Esophagus (tissue), 2 donors: ENCODE data around the gene KCNJ6. TPM values are rescaled to one million over a fixed set of nuclear protein-coding genes. Genes with fewer than 3 reads are reported as not detected.
"Not testable (repeated sequence)": the region's sequence is repeated elsewhere in the genome, so short reads cannot be mapped to it uniquely, and the experiment has no call there.

ENCODE experiments used
- H3K27ac ChIP-seq, 2 donors: one replicate each; pipeline ENCODE4 v1.5.1; 2013; ENCODE audit warnings: low read depth in 2 of 2, mild to moderate bottlenecking in 2 of 2, inconsistent platforms in 1 of 2, low read length in 1 of 2, moderate library complexity in 1 of 2
- H3K27me3 ChIP-seq, 2 donors: one replicate each; pipeline ENCODE4 v1.6.1; 2013; ENCODE audit warnings: low read length in 2 of 2, control low read depth in 1 of 2, mild to moderate bottlenecking in 1 of 2; ENCODE audit not compliant: insufficient read depth in 2 of 2, control insufficient read depth in 1 of 2
- H3K36me3 ChIP-seq, 2 donors: one replicate each; pipeline ENCODE4 v1.6.1; 2013; ENCODE audit warnings: low read length in 1 of 2; ENCODE audit not compliant: control insufficient read depth in 2 of 2, insufficient read depth in 2 of 2
- H3K4me1 ChIP-seq, 2 donors: one replicate each; pipeline ENCODE4 v1.6.1; 2013; ENCODE audit warnings: low read length in 1 of 2; ENCODE audit not compliant: control insufficient read depth in 2 of 2, insufficient read depth in 2 of 2
- H3K4me3 ChIP-seq, 2 donors: one replicate each; pipeline ENCODE4 v1.5.1; 2013; ENCODE audit warnings: low read length in 2 of 2, mild to moderate bottlenecking in 2 of 2, low read depth in 1 of 2, moderate library complexity in 1 of 2
- H3K9me3 ChIP-seq, 2 donors: one replicate each; pipeline ENCODE4 v1.6.1; 2013; ENCODE audit warnings: mild to moderate bottlenecking in 2 of 2, low read depth in 1 of 2, low read length in 1 of 2, moderate library complexity in 1 of 2; ENCODE audit not compliant: control insufficient read depth in 2 of 2, insufficient read depth in 1 of 2
- WGBS, 2 donors: extraction: QIAGEN DNeasy Blood & Tissue Kit; methylation state at CpG; one replicate each; pipeline ENCODE4 v1.1.7; 2013; 5-methylcytosine and 5-hydroxymethylcytosine counted together
- polyA plus RNA-seq, 2 donors: library from polyadenylated mRNA; stranded (reverse); fragments of 200-250 nt; gene quantifications; one replicate each; pipeline ENCODE4 v1.2.3, GENCODE V29; 2013
- donor health status: healthy with polysubstance abuse.
- donor health status: Bipolar disorder and iron deficiency.

KCNJ6 gene
- polyA plus RNA-seq, 2 donors = under 0.01 TPM; not detected in 1

- WGBS, 2 donors = 63 to 64% methylated on average over 4 of the region's 4 CpGs
- Histone ChIP-seq H3K27me3 (no peaks in the 10 kb centered on the region), H3K4me1 (peaks cover 0 to 2% of the 10 kb centered on the region in 2 donors), H3K27ac (no peak overlapping the region), H3K36me3 (no peaks in the 10 kb centered on the region), H3K4me3 (no peak overlapping the region), H3K9me3 (peaks cover 0 to 2% of the 10 kb centered on the region in 2 donors)
Observed at GRCh38 chr21:37592496-37592895, 323.8 kb downstream of the KCNJ6 start.

- H3K9me3 ChIP-seq, H3K27me3 ChIP-seq, H3K4me3 ChIP-seq, H3K36me3 ChIP-seq, H3K4me1 ChIP-seq, H3K27ac ChIP-seq: not testable (repeated sequence)
- 88 to 94% methylated on average over 12 of the region's 12 CpGs for WGBS, 2 donors
Observed at GRCh38 chr21:37591994-37592393, 324.3 kb downstream of the KCNJ6 start.

- not testable (repeated sequence) for H3K4me3 ChIP-seq, H3K27ac ChIP-seq, H3K36me3 ChIP-seq, H3K4me1 ChIP-seq, H3K27me3 ChIP-seq, H3K9me3 ChIP-seq
- WGBS, 2 donors = 78 to 81% methylated on average over 8 of the region's 8 CpGs
Observed at GRCh38 chr21:37590836-37591235, 325.4 kb downstream of the KCNJ6 start.

GRCh38 chr21:37588644-37589043 is 327.6 kb downstream of the KCNJ6 start:
- WGBS, 2 donors = 90 to 93% methylated on average over 8 of the region's 8 CpGs
- not testable (repeated sequence) for H3K36me3 ChIP-seq, H3K4me1 ChIP-seq, H3K4me3 ChIP-seq, H3K27ac ChIP-seq, H3K9me3 ChIP-seq, H3K27me3 ChIP-seq

- H3K27me3 ChIP-seq = no peaks in the 10 kb centered on the region
- WGBS, 2 donors = 76 to 84% methylated on average over 5 of the region's 5 CpGs
- no peak overlapping the region for H3K27ac ChIP-seq
- H3K9me3 ChIP-seq = no peaks in the 10 kb centered on the region
- H3K4me3 ChIP-seq = no peak overlapping the region
- no peaks in the 10 kb centered on the region for H3K36me3 ChIP-seq
- H3K4me1 ChIP-seq = no peaks in the 10 kb centered on the region
Observed at GRCh38 chr21:37587635-37588177, 328.6 kb downstream of the KCNJ6 start.

GRCh38 chr21:37587203-37587602 is 329.1 kb downstream of the KCNJ6 start:
- Histone ChIP-seq H3K9me3 (no peaks in the 10 kb centered on the region), H3K27ac (no peak overlapping the region), H3K4me1 (no peaks in the 10 kb centered on the region), H3K4me3 (no peak overlapping the region), H3K27me3 (no peaks in the 10 kb centered on the region), H3K36me3 (no peaks in the 10 kb centered on the region)
- 89 to 94% methylated on average over 4 of the region's 4 CpGs for WGBS, 2 donors

- WGBS, 2 donors = 51 to 60% methylated on average over 5 of the region's 5 CpGs
- no peaks in the 10 kb centered on the region for H3K9me3 ChIP-seq
- no peak overlapping the region for H3K27ac ChIP-seq
- H3K4me1 ChIP-seq = no peaks in the 10 kb centered on the region
- no peak overlapping the region for H3K4me3 ChIP-seq
- no peaks in the 10 kb centered on the region for H3K27me3 ChIP-seq
- no peaks in the 10 kb centered on the region for H3K36me3 ChIP-seq
Observed at GRCh38 chr21:37582590-37582989, 333.7 kb downstream of the KCNJ6 start.

GRCh38 chr21:37580666-37581065 is 335.6 kb downstream of the KCNJ6 start:
- no peaks in the 10 kb centered on the region for H3K4me1 ChIP-seq
- 60 to 61% methylated on average over 3 of the region's 3 CpGs for WGBS, 2 donors
- H3K27me3 ChIP-seq = no peaks in the 10 kb centered on the region
- no peak overlapping the region for H3K4me3 ChIP-seq
- H3K36me3 ChIP-seq = no peaks in the 10 kb centered on the region
- H3K27ac ChIP-seq = no peak overlapping the region
- no peaks in the 10 kb centered on the region for H3K9me3 ChIP-seq

GRCh38 chr21:37579356-37579755 is 336.9 kb downstream of the KCNJ6 start:
- Histone ChIP-seq H3K9me3 (no peaks in the 10 kb centered on the region), H3K27ac (no peak overlapping the region), H3K27me3 (no peaks in the 10 kb centered on the region), H3K36me3 (no peaks in the 10 kb centered on the region), H3K4me1 (no peaks in the 10 kb centered on the region), H3K4me3 (no peak overlapping the region)
- 72 to 76% methylated on average over 1 of the region's 1 CpG for WGBS, 2 donors

GRCh38 chr21:37578471-37579126 is 337.7 kb downstream of the KCNJ6 start:
- Histone ChIP-seq H3K36me3 (no peaks in the 10 kb centered on the region), H3K9me3 (no peaks in the 10 kb centered on the region), H3K4me3 (no peak overlapping the region), H3K4me1 (no peaks in the 10 kb centered on the region), H3K27me3 (no peaks in the 10 kb centered on the region), H3K27ac (no peak overlapping the region)
- WGBS, 2 donors = 92 to 97% methylated on average over 2 of the region's 2 CpGs
